Gastrocnemius medialis (tissue), 4 donors: ENCODE measurements around the gene CTNNA2.

Experiments used
- POLR2A ChIP-seq, 2 donors: fragments of 450-650 bp; IDR thresholded peaks; one replicate each; pipeline ENCODE4 v1.6.1; 2017; ENCODE audit warnings: antibody characterized with exemption in 2 of 2, mild to moderate bottlenecking in 2 of 2, moderate library complexity in 2 of 2
- TF ChIP-seq, protein P1 (sequence below), 5 experiments: fragments of 450-650 bp in 3 of 5; fragments of 200-600 bp in 2 of 5; sonication (generic) in 2 of 5; IDR thresholded peaks in 4 of 5; conservative IDR thresholded peaks in 1 of 5; 1 replicate in 4 of 5; 2 replicates in 1 of 5; pipeline ENCODE4 v1.5.1; 2016 to 2019; ENCODE audit warnings: antibody characterized with exemption in 5 of 5, mild to moderate bottlenecking in 3 of 5, moderate library complexity in 3 of 5

- TF ChIP-seq, protein P1, sequence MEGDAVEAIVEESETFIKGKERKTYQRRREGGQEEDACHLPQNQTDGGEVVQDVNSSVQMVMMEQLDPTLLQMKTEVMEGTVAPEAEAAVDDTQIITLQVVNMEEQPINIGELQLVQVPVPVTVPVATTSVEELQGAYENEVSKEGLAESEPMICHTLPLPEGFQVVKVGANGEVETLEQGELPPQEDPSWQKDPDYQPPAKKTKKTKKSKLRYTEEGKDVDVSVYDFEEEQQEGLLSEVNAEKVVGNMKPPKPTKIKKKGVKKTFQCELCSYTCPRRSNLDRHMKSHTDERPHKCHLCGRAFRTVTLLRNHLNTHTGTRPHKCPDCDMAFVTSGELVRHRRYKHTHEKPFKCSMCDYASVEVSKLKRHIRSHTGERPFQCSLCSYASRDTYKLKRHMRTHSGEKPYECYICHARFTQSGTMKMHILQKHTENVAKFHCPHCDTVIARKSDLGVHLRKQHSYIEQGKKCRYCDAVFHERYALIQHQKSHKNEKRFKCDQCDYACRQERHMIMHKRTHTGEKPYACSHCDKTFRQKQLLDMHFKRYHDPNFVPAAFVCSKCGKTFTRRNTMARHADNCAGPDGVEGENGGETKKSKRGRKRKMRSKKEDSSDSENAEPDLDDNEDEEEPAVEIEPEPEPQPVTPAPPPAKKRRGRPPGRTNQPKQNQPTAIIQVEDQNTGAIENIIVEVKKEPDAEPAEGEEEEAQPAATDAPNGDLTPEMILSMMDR (IDR thresholded peaks at IDR 0.05 in 4 of 5, conservative IDR thresholded peaks at IDR 0.05 in 1 of 5) = no peak
- no peak for TF ChIP-seq POLR2A (IDR thresholded peaks at IDR 0.05)
Observed at GRCh38 chr2:79793006-79793405, 280.2 kb downstream of the CTNNA2 start.
